22Rv1 (cell line): ENCODE results near the gene NRIP2.

Source experiments
- CTCF ChIP-seq: fragments of 450-650 bp; IDR thresholded peaks from 2 replicates; pipeline ENCODE4 v1.5.1; 2017; ENCODE audit warnings: mild to moderate bottlenecking
- ZFX ChIP-seq: fragments of 450-650 bp; IDR thresholded peaks from 2 replicates; pipeline ENCODE4 v1.6.1; 2017; ENCODE audit warnings: antibody characterized with exemption, borderline replicate concordance

GRCh38 chr12:2854669-2855453, 20.0 kb upstream of the NRIP2 start:
- TF ChIP-seq CTCF = no peak
- no peak for TF ChIP-seq ZFX
